ENCODE measurements around the gene MAPK10.

MAPK10 gene

DNA sequence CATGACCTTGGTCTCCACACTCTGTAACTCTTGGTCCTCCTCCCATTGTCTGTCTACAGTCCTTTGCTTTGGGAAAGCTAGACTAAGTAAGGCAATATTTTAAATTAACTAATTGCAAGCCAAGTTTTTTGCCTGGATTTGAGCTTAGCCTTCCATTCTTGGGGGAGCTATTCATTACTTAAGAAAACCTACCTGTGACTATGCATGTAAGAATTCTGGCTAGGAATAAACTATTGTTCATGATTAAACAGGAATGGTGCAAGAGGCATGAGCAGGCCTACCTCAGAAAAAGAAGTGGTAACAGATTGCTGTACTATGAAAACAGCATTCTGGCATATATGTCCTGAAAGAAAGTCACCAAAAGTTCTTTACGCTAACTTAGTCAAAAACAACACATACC is 309.4 kb downstream of the MAPK10 start:
- TF ChIP-seq, protein P1, sequence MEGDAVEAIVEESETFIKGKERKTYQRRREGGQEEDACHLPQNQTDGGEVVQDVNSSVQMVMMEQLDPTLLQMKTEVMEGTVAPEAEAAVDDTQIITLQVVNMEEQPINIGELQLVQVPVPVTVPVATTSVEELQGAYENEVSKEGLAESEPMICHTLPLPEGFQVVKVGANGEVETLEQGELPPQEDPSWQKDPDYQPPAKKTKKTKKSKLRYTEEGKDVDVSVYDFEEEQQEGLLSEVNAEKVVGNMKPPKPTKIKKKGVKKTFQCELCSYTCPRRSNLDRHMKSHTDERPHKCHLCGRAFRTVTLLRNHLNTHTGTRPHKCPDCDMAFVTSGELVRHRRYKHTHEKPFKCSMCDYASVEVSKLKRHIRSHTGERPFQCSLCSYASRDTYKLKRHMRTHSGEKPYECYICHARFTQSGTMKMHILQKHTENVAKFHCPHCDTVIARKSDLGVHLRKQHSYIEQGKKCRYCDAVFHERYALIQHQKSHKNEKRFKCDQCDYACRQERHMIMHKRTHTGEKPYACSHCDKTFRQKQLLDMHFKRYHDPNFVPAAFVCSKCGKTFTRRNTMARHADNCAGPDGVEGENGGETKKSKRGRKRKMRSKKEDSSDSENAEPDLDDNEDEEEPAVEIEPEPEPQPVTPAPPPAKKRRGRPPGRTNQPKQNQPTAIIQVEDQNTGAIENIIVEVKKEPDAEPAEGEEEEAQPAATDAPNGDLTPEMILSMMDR (IDR thresholded peaks at IDR 0.05; ENCODE audit: low read depth, low read length), result no peak
- DNase-seq (ENCODE audit: low read depth, low spot score), result no peak
- no peak overlapping the region for H3K4me3 ChIP-seq (ENCODE audit: low read depth, low read length)
- in situ Hi-C loops (cut with HindIII; ENCODE audit: low sequenced_read_pairs), result no loop called here

DNA sequence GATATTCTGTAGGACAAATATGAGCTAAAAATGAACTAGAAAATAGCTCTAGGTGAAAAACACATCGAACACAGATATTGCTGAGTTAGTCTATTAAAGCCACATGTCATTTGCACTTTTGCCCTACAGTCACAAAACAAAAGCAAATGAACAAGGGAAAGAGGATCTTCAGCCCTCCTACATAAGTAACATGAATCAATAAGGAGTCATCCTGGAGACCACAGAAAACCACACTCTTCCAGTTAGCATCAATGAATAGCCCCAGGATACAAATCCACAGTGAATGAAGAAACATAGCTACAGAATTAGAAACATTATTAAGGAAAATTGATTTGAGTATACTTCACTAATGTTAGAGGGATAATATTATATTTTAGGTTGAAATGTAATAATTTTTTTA is 311.4 kb downstream of the MAPK10 start:
- in situ Hi-C loops (cut with HindIII; ENCODE audit: low sequenced_read_pairs), result no loop called here
- TF ChIP-seq, protein P1 (IDR thresholded peaks at IDR 0.05; ENCODE audit: low read depth, low read length), result no peak
- DNase-seq (ENCODE audit: low read depth, low spot score), result peak; percentile 48
- H3K4me3 ChIP-seq (ENCODE audit: low read depth, low read length), result no peak overlapping the region

DNA sequence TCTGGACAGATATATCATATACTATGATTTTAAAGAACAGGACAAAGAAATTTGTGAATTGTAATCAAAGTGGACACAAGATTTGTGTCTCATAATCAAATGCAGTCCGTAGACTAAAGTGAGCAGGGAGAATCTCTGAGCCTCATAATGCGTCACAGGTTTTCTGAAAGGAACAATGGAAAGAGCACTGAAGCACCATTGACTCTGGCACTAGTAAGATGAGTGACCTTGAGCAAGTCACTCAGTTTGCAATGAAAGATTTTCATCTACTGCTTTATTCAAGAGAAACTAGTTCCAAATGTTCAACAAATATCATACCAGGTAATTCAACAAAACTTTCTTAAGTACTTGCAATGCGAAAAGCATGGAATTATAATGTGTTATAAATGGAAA is 315.3 kb downstream of the MAPK10 start:
- in situ Hi-C loops (cut with HindIII; ENCODE audit: low sequenced_read_pairs), result no loop called here
- TF ChIP-seq, protein P1 (IDR thresholded peaks at IDR 0.05; ENCODE audit: low read depth, low read length), result no peak
- DNase-seq (ENCODE audit: low read depth, low spot score), result no peak
- no peak overlapping the region for H3K4me3 ChIP-seq (ENCODE audit: low read depth, low read length)

DNA sequence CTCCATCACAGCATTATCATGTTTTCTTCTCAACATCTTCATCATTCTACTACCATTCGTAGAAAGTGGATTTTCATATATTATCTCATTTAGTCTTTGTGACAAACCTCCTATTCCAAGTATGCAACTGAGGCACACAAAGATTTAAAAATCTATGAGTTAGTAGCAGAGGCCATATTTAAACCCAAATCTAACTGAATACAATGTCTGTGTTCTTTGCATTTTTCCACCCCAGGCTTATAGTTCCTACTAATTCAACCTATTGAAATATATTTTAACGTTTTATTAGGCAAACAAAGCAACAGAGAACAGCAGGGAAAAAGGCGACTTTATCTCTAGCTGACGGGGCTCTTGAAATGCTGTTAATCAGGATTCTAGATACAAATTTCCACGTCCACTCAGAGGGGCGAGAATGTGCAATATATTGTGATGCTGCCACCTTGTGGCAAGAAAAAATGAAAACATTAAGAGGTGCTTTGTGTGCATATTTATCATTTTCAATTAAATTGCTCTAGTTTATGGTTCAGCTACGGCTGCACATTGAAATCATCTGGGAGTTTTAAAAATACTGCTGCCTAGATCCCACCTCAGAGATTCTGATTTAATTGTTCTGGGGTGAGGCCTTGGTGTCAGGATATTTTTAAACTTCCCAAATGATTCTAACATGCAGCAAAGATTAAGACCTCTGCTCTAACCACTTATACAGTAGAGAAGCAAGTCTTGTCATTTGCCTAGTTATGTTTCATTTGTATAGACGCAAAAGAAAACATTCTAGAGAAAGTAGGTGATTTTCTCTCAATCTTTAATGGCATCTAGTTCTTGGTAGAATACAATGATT is 315.9 kb downstream of the MAPK10 start:
- TF ChIP-seq, protein P1 (IDR thresholded peaks at IDR 0.05; ENCODE audit: low read depth, low read length), result peak; percentile 47
- peak; percentile 68 for DNase-seq (ENCODE audit: low read depth, low spot score)
- in situ Hi-C loops (cut with HindIII; ENCODE audit: low sequenced_read_pairs), result no loop called here
- H3K4me3 ChIP-seq (ENCODE audit: low read depth, low read length), result no peak overlapping the region

DNA sequence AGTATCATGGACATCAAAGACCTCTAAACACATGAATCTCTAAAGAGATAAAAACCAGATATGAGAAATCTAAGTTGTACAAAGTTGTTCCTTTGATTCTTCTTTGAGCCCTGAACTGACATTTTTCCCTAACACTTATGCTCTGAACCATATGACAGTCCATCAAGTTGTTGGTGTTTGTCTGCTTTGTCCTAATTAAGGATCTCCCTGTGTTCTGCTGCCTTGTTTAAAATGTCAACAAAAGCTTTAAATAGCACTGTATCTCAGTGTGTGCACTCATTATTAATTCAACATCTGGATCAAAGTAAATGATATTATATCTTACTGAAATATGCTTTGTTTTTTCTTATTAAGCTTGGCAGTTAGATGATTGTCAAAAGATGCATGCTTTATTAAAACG is 321.8 kb downstream of the MAPK10 start:
- no peak for DNase-seq (ENCODE audit: low read depth, low spot score)
- TF ChIP-seq, protein P1 (IDR thresholded peaks at IDR 0.05; ENCODE audit: low read depth, low read length), result no peak
- in situ Hi-C loops (cut with HindIII; ENCODE audit: low sequenced_read_pairs), result no loop called here
- H3K4me3 ChIP-seq (ENCODE audit: low read depth, low read length), result no peak overlapping the region

DNA sequence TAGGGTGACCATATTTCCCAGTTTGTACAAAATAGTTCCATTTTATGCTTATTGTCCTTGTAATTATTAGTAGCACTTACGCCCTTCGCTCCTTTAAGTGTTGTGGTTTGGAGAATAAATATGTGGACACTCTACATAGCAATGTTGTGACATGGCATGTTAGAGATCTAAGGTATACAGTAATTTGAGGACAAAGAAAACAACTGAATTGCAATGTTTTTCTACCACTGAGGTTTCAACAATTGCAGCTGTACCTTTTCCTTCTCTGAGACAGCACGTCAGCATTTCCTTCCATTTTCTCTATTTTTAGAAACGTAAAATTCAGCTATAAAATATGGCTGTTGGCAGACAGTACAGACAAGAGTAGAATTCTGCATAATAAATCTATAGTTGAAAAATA is 323.1 kb downstream of the MAPK10 start:
- DNase-seq (ENCODE audit: low read depth, low spot score), result peak; percentile 76
- TF ChIP-seq, protein P1 (IDR thresholded peaks at IDR 0.05; ENCODE audit: low read depth, low read length), result no peak
- in situ Hi-C loops (cut with HindIII; ENCODE audit: low sequenced_read_pairs), result no loop called here
- no peak overlapping the region for H3K4me3 ChIP-seq (ENCODE audit: low read depth, low read length)

Measured in astrocyte of the spinal cord (primary cell).